NCI-H748 treated with DMSO at 0.1 percent for 48 hours (cell line): ENCODE results near the gene CUBN.

Experiments
- DNase-seq: peaks from one replicate; lab custom pipeline; 2025; lab: John Stamatoyannopoulos, UW

The CUBN gene

GRCh38 chr10:16787361-16787791 is 342.2 kb downstream of the CUBN start:
- DNase-seq = no peak

DNA sequence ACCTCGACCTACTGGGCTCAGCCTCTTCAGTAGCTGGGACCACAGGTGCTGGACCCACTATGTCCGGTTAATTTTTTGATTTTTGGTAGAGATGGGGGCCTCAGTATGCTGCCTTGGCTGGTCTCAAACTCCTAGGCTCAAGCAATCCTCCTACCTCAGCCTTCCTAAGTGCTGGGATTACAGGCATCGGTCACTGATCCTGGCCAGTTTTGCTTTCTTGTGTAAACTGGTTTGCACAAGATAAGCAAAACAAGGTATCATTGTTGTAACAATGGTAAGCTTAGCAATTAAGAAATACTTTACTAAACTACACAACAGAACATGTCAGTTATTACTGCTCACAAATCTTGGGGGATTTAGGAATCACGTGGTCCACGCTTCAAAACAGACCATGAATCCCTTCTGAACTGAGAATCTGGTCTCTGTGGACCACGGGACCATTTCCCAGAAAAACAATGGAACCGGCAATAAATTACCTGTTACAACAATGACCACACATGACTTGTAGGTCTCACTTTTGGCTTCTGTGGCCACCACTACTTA is 349.2 kb downstream of the CUBN start:
- no peak for DNase-seq

- DNase-seq = no peak
Observed at GRCh38 chr10:16779384-16779915, 350.2 kb downstream of the CUBN start.

- peak; percentile 66 for DNase-seq
Observed at GRCh38 chr10:16777473-16778370, 351.9 kb downstream of the CUBN start.

GRCh38 chr10:16776896-16777295 is 352.7 kb downstream of the CUBN start:
- no peak for DNase-seq
